ENCODE measurements around the gene CORO2B.

Gene CORO2B

DNA sequence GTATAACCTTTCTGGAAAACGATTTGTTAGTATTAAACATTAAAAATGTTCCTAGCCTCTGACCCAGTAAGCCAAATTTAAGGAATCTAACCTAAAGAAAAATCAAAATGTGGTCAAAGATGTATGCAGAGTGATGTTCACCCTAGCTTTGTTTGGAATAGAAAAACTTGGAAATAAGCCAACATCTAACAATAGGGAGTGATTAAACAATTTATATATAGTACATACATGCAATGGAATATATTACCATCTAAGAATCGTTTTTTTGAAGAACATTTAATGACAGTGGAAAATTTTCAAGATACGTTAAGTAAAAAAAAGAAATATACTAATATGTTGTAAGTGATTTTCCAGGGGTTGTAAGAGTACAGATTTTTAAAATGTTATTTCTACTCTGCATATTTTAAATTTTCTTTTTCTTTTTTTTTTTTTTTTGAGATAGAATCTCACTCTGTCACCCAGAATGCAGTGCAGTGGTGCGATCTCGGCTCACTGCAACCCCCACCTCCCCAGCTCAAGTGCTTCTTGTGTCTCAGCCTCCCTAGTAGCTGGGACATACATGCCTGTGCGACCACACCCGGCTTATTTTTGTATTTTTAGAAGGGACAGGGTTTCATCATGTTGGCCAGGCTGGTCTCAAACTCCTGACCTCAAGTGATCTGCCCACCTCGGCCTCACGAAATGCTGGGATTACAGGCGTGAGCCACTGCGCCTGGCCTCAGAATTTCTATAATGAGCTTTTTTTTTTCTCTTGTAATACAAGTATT lies 187.0 kb downstream of the CORO2B start:
- no peak overlapping the region for H3K4me3 ChIP-seq (ENCODE audit: low read depth, low read length)
- TF ChIP-seq CTCF (IDR thresholded peaks at IDR 0.05; ENCODE audit: low read depth, low read length), result no peak

DNA sequence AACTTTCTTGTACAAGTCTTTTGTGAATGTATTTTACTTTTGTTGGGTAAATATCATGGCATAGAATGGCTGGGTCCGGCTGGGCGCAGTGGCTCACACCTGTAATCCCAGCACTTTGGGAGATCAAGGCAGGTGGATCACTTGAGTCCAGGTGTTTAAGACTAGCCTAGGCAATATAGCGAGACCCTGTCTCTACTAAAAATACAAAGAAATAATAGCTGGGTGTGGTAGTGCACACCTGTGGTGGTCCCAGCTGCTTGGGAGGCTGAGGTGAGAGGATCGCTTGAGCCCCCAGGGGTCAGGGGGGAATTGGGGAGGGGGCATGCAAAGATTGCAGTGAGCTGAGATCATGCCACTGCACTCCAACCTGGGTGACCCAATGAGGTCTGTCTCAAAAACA lies 189.0 kb downstream of the CORO2B start:
- H3K4me3 ChIP-seq (ENCODE audit: low read depth, low read length), result no peak overlapping the region
- no peak for TF ChIP-seq CTCF (IDR thresholded peaks at IDR 0.05; ENCODE audit: low read depth, low read length)

GRCh38 chr15:68768321-68768720 lies 189.5 kb downstream of the CORO2B start:
- no peak overlapping the region for H3K4me3 ChIP-seq (ENCODE audit: low read depth, low read length)
- TF ChIP-seq CTCF (IDR thresholded peaks at IDR 0.05; ENCODE audit: low read depth, low read length), result no peak

GRCh38 chr15:68769702-68770101 lies 190.9 kb downstream of the CORO2B start:
- TF ChIP-seq CTCF (IDR thresholded peaks at IDR 0.05; ENCODE audit: low read depth, low read length), result no peak
- no peak overlapping the region for H3K4me3 ChIP-seq (ENCODE audit: low read depth, low read length)

DNA sequence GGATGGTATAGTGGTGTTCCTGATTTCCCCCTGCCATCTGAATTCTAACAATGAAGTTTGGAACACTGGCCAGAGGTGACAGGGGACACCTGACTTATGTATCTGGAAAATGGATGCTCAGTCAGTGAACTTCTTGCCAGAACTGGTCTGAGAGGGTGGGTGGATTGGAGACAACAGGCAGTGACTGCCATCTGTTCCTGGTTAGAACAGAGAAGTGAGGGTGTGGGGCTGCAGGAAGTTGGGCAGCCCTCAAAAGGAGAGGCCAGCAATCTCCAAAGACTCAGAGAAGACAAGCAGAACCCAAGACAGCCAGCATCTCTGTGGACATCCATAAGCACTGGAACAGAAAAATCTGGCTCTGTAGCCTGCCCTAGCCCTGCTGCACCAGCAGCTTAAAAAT lies 191.4 kb downstream of the CORO2B start:
- no peak for TF ChIP-seq CTCF (IDR thresholded peaks at IDR 0.05; ENCODE audit: low read depth, low read length)
- H3K4me3 ChIP-seq (ENCODE audit: low read depth, low read length), result no peak overlapping the region

DNA sequence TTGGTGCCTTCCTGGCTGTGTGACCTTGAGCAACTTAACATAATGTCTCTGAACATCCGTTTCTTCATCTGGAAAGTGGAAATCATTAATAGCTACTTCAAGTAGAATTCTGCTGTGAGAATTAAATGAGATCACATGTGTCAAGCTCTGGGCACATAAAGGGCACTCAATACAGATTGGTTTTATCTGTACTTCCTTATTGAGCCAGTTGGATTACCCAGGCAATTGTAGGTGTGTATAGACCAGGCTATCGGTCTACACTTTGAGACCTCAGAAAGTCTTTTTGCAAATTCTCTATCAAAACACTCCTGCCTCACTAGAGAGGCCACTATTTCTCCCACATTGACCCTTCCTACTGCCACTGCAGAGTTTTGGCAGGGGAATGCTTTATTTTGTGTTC lies 194.2 kb downstream of the CORO2B start:
- TF ChIP-seq CTCF (IDR thresholded peaks at IDR 0.05; ENCODE audit: low read depth, low read length), result no peak
- H3K4me3 ChIP-seq (ENCODE audit: low read depth, low read length), result no peak overlapping the region

- no peak overlapping the region for H3K4me3 ChIP-seq (ENCODE audit: low read depth, low read length)
- TF ChIP-seq CTCF (IDR thresholded peaks at IDR 0.05; ENCODE audit: low read depth, low read length), result no peak
Observed at GRCh38 chr15:68774120-68774519, 195.3 kb downstream of the CORO2B start.

Measured in WI38 (cell line).